COLO668 (cell line): Measurements from ENCODE around the gene CRHR2.
"Not testable (repeated sequence)": the region's sequence is repeated elsewhere in the genome, so short reads cannot be mapped to it uniquely, and the experiment has no call there.

Experiments
- DNase-seq: peaks from one replicate; lab custom pipeline; 2025; ENCODE audit not compliant: unreplicated experiment; lab: John Stamatoyannopoulos, UW

Gene CRHR2

DNA sequence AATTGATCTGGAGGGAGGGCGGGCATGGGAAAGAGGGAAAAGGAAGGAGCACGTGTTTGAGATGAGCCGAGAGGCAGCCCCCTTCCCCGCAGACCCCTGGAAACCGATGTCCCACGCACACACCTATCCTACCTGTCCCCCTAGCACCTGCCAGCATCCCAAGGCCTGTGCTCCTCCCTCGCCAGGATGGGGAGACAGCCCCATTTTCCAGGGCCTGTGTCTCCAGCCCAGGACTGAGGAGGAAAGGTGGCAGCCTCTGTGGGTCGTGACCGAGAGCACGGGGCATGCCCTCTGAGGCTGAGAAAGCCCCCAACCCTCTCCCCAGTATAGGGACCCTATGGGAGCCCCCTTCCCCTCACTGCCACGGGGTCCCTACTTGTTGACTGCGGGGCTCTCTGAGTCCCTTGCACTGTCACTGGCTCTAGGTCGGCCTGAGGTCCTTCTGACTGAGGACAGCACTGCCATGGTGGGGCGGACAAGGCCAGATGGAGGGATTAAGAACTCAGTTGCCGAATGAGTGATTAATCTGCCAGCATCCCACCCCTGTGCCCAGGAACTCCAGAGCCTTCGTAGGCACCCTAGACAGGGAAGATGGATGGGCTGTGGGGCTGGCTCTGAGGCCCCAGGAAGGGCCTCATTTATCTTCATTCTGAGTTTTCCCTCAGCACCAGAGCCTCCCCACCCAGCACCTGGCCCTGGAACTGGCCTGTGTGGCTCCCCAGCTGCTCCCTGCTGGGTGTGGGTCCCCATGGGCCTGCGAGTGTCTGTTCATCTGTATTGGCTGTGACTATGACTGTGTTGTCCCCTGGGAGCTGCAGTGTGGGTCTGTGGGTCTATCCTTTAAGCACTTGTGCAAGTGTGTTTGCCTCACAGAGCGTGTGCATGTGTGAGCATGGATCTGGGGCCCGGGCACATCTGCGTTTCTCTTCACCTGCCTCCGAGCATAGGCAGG is 26.0 kb downstream of the CRHR2 start:
- DNase-seq = no peak

DNA sequence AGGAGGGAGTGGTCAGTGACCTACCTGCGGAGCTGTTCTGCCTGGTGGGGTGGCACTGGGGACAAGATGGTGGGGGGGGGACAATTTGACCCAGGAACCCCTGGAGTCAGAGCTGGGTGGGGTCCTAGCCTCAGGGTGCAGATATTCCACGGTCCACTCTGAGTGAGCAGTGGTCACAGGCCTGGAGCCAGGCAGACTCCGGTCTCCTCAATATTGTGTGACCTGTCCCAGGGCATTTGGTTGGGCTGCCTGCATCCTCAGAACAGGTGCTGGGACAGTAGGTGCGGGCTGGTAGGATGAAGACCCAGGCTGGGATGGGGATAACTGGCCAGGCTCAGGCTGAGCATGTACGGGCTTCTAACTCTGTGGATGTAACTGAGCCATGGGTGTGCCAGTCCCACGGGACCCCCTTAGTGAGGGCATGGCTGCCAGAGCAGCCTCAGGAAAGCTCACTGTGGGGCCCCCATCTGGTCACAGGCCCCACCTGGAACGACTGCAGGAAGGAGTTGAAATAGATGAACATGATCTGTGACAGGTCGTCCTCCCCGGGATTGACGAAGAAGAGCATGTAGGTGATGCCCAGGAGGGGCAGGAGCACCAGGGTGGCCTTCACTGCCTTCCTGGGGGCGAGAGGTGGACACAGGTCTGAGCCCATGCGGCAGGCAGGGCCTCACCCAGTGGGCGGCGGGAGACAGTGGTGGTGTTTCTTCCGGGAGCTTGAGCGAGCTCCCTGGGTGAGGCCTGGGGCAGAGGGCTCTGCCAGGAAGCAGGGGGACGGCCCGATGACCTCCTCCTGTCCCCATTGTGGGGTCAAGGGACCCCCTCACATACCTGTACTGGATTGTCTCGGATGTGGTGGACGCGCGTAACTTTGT is 26.9 kb downstream of the CRHR2 start:
- no peak for DNase-seq

DNA sequence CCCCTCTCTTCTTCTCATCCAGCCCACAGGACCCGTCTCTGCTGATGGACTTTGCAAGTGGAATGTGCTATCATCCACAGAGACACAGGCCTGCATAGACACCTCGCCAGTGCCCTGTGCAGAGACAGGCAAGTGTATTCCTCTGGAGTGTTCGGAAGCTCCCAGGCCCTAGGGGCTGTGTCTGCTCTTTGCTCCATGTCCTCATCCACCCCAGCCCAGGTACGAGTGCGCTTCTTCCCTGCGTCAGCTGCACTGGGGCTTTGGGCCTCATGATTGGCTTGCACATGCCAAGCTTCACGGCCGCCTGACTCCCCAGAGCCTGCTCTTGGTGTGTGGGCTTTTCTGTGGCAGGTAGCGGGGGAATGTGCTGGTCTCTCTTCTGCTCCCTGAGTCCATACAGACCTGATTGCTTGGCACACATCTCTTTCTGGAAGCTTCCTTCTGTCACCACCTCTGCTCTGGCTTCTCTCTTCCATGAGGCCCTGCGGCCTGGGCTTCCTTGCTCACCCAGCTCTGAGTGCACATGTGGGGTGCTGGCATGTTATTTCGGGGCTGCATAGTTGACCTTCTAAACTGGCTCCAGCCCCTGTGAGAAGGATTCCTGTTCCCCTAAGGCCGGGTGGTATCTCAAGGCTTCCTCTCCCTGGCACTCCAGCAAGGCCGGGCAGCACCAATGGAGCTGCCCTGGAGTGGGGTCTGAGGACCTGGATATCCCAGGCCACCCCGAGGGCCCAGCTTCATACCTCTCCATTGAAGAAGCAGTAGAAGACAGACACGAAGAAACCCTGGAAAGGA is 27.8 kb downstream of the CRHR2 start:
- no peak for DNase-seq

DNA sequence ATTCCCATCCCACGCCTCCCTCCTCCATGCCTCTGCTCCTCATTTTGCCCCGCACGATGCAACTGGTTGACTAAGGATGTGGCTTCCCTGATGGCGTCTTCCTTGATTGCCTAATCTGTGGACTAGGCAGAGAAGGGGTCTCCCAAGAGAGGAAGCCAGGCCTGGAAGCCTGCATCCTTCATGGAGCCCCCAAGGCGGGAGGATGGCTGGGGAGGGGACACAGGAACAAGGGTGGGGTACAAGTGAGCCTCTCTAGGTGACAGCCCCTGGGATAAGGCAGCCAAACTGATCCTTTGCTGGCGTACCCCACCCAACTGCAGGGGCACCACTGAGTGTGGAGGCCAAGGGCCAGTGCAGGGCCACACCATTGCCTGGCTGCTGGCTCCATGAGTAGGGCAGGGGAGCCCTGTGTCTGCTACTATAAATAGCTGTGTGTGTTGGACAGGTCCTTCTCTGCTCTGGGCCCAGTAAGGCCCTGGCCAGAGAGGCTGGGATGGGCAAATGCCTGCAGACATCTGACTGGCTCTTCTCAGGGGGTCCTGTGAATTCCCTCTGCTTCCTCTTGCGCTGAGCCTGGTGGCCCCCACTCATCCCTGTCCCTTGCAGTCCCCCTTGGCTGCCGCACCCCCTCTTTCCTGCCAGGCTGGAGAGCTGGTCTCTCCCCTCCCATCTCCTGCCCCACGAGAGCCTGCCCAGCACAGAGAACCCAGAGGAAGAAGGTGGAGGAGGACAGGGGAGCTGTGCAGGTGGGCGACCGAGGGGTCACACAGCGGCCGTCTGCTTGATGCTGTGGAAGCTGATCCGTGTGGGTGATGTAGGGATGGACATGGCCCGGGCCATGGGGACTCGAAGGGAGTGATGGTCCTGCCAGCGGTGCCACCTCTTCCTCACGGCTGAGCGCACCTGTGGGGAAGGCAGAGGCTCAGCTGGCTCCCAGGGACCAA is 29.3 kb downstream of the CRHR2 start:
- no peak for DNase-seq

DNA sequence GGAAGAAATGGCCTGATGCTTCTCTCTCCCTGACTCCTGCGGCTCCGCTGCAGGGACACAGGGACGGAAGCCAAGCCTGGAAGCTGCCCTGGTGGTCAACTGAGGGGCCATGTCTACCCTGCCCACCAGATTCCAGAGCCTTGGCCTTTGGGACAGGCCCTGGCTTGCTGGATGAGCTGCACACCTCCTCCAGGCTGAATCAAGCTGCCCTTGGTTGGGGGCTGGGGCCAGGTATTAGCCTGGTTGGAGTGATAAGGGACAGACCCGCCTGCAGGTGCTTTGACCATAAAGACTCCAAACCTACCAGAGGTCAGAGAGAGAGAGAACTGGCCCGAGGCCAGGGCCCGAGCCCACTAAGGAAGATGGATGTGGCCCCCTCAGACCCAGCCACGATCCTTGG is 30.1 kb downstream of the CRHR2 start:
- DNase-seq = no peak

DNA sequence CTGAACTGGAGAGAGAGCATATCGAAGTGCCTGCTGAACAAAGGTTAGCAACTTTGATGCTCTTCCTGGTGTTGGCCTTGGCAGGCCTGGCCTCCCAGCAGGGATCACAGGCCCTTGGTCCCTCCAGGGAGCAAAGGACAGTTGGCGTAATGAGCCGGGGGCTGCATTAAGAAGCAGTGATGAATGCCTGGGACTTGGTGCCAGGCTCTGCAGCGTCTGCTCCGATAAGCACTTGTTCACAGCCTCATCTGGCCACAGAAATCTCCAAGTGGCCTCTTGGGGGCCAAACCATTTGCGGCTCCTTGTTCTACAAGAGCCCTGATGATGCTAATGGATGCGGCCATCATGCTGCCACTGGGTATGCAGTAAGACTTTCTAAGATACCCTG is 31.8 kb downstream of the CRHR2 start:
- no peak for DNase-seq

DNA sequence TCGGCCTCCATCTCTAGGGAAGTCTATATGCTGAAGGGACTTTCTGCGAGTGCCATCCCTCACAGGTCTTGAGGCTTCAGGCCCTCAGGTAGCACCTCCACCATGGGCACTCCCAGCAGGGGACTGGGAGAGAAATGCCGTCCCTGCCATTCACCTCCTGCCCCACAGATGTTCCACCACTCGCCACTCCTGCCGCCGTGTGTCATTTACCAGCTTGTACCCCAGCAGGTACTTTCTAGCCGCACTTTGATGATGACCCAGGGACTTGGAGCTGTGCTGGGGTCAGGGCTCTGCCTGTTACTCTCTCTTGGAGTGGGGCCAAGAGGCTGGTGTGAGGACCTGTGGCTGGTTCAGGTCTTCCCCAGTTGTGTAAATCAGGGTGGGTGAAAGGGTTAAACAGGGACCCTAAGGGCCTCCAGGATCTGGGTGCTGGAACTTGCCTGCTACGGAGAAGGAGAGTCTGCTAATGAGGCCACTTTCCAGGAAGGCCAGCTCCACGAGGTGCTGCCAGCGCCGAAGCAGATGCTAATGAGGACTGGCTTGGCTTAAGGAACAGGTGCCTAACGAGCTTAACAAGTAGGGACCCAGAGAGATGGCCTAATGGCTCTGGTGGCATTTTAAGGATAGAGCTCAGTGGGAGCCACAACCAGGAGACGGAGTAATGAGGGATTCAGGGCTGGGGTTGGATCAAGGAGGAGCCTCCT is 32.4 kb downstream of the CRHR2 start:
- DNase-seq = no peak

DNA sequence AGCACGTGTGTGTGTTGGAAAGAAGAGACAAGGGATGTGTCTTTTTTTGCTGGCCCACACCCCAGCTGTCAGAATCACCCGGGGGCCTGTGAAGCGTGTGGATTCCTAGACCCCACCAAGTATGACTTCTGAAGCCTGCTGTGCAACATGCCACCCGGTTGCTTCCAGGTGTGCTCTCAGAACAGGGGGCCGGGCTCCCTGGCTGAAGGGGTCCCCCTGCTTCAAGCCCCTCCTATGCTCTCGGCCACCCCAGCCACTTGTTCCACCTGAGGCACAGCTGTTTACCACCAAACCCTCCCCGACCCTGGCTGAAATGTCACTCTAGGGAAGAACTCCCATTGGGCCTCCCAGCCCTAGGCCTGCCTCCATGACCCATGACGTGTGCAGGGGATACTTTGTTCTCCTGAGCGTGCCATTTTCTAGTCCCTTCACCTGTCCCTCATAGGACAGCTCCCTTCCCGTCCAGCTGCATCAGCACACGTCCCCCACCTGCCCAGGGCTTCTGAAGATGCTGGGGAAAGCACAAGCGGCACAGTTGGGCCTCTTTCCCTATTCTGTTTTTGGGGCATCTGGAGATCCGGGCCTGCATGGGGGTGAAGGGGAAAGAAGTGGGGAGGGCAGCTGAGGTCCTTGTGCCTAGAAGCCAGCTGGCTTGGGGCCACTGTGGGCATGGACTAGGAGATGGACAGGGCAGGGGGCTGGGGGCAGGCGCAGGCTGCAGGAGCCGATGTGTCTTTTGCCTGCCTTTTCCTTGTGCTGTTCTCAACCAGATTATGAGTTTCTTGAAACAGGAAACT is 33.3 kb downstream of the CRHR2 start:
- DNase-seq = no peak

DNA sequence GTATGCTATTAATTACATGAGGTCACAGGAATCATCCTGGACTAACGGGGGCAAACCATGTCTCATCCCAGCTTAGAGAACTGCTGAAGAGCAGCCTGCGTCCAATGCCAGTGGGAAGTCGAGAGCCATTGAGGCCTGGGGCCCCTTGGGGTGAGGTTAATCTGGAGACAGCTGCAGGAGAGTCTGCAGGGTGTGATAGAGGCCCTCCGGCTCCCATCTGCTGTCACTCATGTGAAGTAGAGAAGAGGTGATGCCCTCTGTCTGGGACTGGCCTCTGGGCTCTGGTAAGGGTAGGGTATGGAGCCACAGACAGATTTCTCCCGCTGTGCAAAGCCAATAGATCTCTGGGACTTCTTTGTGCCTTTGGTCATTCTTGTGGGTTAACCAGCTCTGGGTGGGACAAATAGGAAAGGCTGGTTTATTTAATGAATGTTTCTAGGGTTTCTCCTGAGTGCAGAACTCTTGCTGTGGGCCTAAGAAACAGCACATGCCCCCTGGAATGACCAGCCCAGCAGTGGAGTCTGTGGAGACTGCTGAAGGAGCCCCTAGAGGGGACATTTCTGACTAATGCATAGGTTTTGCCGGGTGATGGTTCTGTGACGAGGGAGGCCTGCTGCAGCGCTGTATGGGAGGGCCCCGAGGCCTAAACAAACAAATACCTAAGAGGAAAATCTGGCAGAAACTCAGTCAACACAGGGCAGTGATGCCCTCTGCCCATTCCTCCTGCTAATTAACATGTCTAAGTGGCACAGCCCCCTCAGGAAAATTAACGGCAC is 34.5 kb downstream of the CRHR2 start:
- DNase-seq = no peak

DNA sequence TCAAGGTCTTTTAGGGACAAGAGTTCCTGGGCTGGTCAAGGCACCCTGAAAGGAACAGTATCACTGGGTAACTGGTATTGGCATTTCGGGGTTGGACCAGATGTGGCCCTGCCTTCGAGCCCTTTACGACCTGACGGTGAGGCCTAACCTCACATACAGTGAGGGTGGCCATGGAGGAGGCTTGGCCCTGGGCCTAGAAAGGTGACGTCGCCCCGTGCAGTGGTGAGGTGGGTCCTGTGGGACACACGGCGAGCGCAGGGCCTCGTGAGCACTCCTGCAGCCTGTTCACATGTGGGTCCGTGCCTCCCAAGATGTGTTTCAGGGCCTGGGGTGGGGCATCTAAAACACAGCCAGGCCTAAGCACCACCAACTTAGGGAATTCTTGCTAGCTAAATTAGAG is 36.1 kb downstream of the CRHR2 start:
- DNase-seq = no peak

DNA sequence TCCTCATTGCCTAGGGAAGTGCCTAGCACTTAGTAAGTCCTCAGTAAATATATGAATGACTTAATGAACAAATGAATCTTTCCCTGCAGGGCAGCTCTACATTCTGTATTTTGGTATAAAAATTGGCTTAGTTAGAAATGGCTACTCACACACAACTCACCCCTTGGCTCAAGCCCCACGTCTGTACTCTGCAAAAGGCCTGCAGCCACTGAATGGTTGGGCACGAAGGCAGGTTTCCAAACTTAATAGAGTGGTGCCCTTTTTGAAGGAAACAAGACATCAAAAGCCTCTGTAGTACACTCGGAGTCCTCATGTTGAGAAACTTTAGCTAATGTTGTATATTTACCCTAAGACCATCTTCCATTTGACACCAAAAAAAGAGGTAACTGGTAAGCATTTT is 36.6 kb downstream of the CRHR2 start:
- DNase-seq = no peak

DNA sequence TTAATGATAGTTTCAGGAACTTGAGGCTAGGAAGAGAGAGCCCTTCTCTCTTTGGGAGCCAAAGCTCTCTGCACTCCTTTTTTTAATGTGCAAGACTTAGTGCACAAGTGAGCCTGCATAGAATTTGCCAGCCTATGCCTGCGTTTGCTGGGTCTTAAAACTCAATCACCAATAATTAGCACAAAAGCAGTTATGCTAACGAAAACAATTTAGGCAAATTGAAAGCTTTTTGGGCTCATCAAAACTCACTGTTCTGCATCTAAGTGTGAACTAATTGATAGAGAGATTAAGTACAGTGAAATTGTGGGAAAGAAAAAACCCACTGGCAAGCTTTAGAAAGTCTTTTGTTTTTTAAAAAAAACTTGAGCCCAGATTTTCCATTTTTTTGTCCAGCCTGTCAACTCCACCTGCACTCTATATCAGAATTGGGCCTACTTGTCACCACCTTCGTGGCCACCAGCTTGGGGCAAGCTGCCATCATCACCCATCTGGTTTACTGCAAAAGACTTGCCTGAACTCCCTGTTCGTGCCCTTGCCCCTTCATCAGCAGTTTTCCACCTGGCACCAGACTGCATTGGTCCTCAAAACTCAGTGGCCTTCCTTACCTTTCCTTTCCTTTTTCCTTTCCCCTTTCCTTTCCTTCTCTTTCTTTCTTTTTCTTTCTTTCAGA is 37.8 kb downstream of the CRHR2 start:
- DNase-seq = no peak

DNA sequence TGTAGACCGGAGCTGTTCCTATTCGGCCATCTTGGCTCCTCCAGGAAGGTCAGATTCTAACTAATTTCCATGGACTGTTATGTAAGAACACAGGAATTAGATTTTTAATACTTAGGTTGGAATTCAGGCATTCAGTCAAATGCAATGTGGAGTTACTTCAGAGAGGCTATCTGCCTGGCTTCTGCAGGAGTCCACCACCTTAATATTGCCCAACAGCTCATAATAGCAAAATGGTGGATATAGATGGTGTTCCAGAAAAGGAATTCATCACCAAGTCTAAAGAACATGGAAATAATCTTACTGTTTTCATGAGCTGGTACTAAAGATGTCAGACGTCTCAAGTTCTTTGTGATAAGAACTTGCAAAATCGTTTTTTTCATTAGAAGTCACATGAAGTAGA is 39.5 kb downstream of the CRHR2 start:
- no peak for DNase-seq

DNA sequence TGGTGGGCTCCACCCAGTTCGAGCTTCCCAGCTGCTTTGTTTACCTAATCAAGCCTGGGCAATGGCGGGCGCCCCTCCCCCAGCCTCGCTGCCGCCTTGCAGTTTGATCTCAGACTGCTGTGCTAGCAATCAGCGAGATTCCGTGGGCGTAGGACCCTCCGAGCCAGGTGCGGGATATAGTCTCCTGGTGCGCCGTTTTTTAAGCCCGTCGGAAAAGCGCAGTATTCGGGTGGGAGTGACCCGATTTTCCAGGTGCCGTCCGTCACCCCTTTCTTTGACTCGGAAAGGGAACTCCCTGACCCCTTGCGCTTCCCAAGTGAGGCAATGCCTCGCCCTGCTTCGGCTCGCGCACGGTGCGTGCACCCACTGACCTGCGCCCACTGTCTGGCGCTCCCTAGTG is 39.9 kb downstream of the CRHR2 start:
- not testable (repeated sequence) for DNase-seq

DNA sequence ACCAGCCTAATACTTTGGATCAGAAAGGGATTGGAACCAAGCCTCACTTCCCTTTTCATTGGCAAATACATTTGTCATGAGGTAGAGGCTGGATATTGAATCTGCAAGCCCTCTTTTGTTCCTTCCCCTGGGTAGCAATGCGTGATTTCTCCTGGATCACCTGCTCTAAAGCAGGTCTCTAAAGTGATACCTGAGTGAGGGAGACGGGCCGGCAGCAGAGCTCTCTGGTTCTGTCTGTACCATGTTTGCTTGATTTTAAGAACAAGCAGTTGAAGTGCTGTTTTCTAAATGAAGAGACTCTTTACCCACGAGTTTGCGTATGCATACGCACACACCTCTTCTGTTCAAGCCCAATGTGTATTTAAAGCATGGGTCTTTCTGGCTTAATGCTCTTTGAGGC is 46.5 kb downstream of the CRHR2 start:
- no peak for DNase-seq

DNA sequence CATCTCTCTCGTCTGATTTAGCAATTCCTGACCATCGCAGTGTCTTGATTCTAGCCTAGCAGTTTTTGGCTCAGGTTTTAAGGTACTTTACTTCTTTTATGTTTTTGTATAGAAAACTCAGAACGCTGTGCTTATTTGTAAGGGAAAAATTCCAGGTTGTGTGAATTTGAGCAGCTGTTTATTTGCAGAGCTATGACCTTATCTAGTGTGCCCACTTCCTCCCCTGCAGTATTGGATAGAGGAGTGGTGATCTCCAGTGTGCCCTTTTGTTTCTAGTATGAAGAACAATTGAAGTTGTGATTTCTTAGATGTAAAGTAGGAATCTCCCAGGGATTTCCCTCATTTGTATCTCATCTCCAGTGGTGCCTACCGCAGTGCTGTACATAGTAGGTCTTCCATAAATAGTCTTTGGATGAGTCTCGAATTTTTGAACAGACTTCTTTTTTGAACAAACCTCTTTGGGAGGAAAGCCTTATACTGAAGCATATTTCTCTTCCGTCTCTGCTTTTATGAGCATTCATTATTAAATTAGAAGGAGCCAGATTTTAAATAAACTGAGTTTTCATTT is 47.5 kb downstream of the CRHR2 start:
- DNase-seq = no peak

DNA sequence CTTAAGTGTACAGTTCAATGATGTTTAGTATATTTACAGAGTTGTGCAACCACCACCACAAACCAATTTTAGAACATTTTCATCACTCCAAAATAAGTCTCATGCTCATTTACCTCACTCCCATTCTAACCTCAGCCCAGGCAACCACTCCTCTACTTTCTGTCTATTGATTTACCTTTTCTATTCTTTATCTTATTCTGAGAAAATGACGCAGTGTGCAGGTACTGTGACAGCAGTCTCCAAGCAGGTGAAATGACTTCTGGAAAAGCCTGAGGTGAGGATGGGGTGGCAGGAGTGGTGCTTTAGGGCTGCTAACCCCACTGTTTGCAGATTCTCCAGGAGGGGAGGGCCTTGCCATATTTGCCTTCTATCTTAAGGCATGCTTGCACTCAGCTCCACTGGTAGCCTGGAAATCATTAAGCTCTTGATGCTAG is 48.0 kb downstream of the CRHR2 start:
- DNase-seq = no peak
